MG63 (cell line): ENCODE results near the gene TTC5. TPM values are rescaled to one million over a fixed set of nuclear protein-coding genes. Genes with fewer than 3 reads are reported as not detected.
"Not testable (repeated sequence)": the region's sequence is repeated elsewhere in the genome, so short reads cannot be mapped to it uniquely, and the experiment has no call there.

Experiments used
- DNase-seq: peaks from one replicate; pipeline ENCODE4 v3.0.0-alpha.2; 2020
- H3K27me3 ChIP-seq: fragments of 250-450 bp; sonication (Bioruptor Pico); 2 replicates; pipeline ENCODE4 v1.5.1; 2020; ENCODE audit warnings: mild to moderate bottlenecking, moderate library complexity
- H3K36me3 ChIP-seq: fragments of 250-450 bp; sonication (Bioruptor Pico); 2 replicates; pipeline ENCODE4 v1.5.1; 2020; ENCODE audit warnings: mild to moderate bottlenecking, moderate library complexity
- H3K4me3 ChIP-seq: fragments of 250-450 bp; sonication (Bioruptor Pico); 2 replicates; pipeline ENCODE4 v1.5.1; 2020; ENCODE audit warnings: mild to moderate bottlenecking, moderate library complexity
- H3K9me3 ChIP-seq: fragments of 250-450 bp; sonication (Bioruptor Pico); 2 replicates; pipeline ENCODE4 v1.5.1; 2020; ENCODE audit warnings: mild to moderate bottlenecking, moderate library complexity
- total RNA-seq: library from RNA; depleted of rRNA; stranded (reverse); fragments of >200 nt; shearing (Covaris generic); gene quantifications from 2 replicates; pipeline ENCODE4 v1.2.3, GENCODE V29; 2014; ENCODE audit warnings: low replicate concordance; rRNA removed

Gene TTC5
- 12.6 and 36.7 TPM in 2 replicates for total RNA-seq

- H3K27me3 ChIP-seq, result no peaks in the 10 kb centered on the region
- peak; percentile 66 for DNase-seq
- H3K9me3 ChIP-seq, result no peaks in the 10 kb centered on the region
- peaks cover 2% of the 10 kb centered on the region for H3K36me3 ChIP-seq
- peak within 1 kb of the TSS; percentile 72 for H3K4me3 ChIP-seq
These were observed at the start of gene TTC5 for GRCh38 chr14:20305265-20306078. TSS of gene TTC5 (minus strand) at chr14:20305951. CDS start at chr14:20305937, 14 bp downstream.

- H3K4me3 ChIP-seq, result no peak overlapping the region
- no peak for DNase-seq
- peaks cover 31% of the 10 kb centered on the region for H3K36me3 ChIP-seq
- no peaks in the 10 kb centered on the region for H3K9me3 ChIP-seq
- no peaks in the 10 kb centered on the region for H3K27me3 ChIP-seq
These were observed 45.1 kb upstream of the TTC5 start for GRCh38 chr14:20350860-20351259.

- Histone ChIP-seq H3K27me3 (no peaks in the 10 kb centered on the region), H3K9me3 (no peaks in the 10 kb centered on the region), H3K4me3 (no peak overlapping the region), H3K36me3 (peaks cover 27% of the 10 kb centered on the region)
- no peak for DNase-seq
These were observed 44.5 kb upstream of the TTC5 start for GRCh38 chr14:20350282-20350681.

- peaks cover 25% of the 10 kb centered on the region for H3K36me3 ChIP-seq
- no peak overlapping the region for H3K4me3 ChIP-seq
- no peak for DNase-seq
- no peaks in the 10 kb centered on the region for H3K9me3 ChIP-seq
- no peaks in the 10 kb centered on the region for H3K27me3 ChIP-seq
These were observed 42.0 kb upstream of the TTC5 start for GRCh38 chr14:20347747-20348146.

- Histone ChIP-seq H3K27me3 (no peaks in the 10 kb centered on the region), H3K36me3 (peaks cover 20% of the 10 kb centered on the region), H3K4me3 (no peak overlapping the region), H3K9me3 (no peaks in the 10 kb centered on the region)
- no peak for DNase-seq
These were observed 41.0 kb upstream of the TTC5 start for GRCh38 chr14:20346713-20347112.

GRCh38 chr14:20345366-20345765 is 39.6 kb upstream of the TTC5 start:
- Histone ChIP-seq H3K27me3 (no peaks in the 10 kb centered on the region), H3K9me3 (no peaks in the 10 kb centered on the region), H3K36me3 (peaks cover 15% of the 10 kb centered on the region), H3K4me3 (no peak overlapping the region)
- DNase-seq, result no peak

- peak overlapping the region; percentile 90 for H3K4me3 ChIP-seq
- no peak for DNase-seq
- no peaks in the 10 kb centered on the region for H3K27me3 ChIP-seq
These were observed 38.1 kb upstream of the TTC5 start for GRCh38 chr14:20343862-20344220.

GRCh38 chr14:20343092-20343861 is 37.5 kb upstream of the TTC5 start, which contains the start of gene PARP2:
TSS of gene PARP2 (plus strand) at chr14:20343635. CDS start at chr14:20343642, 7 bp downstream.
- Histone ChIP-seq H3K4me3 (peak within 1 kb of the TSS; percentile 90), H3K36me3 (peaks cover 10% of the 10 kb centered on the region), H3K27me3 (no peaks in the 10 kb centered on the region), H3K9me3 (no peaks in the 10 kb centered on the region)
- DNase-seq, result peak; percentile 96

More at GRCh38 chr14:20343862-20344220, 38.1 kb upstream of the TTC5 start:
- Histone ChIP-seq H3K9me3 (no peaks in the 10 kb centered on the region), H3K36me3 (peaks cover 10% of the 10 kb centered on the region)

GRCh38 chr14:20341646-20342045 is 35.9 kb upstream of the TTC5 start:
- Histone ChIP-seq H3K27me3 (no peaks in the 10 kb centered on the region), H3K36me3 (peaks cover 9% of the 10 kb centered on the region), H3K9me3 (no peaks in the 10 kb centered on the region), H3K4me3 (peak overlapping the region; percentile 90)
- no peak for DNase-seq

GRCh38 chr14:20341032-20341431 is 35.3 kb upstream of the TTC5 start:
- H3K4me3 ChIP-seq, H3K9me3 ChIP-seq, H3K27me3 ChIP-seq, DNase-seq, H3K36me3 ChIP-seq: not testable (repeated sequence)

- Histone ChIP-seq H3K4me3 (peak overlapping the region; percentile 68), H3K36me3 (peaks cover 8% of the 10 kb centered on the region), H3K9me3 (no peaks in the 10 kb centered on the region), H3K27me3 (no peaks in the 10 kb centered on the region)
- DNase-seq, result no peak
These were observed 28.3 kb upstream of the TTC5 start for GRCh38 chr14:20334017-20334416.

GRCh38 chr14:20333494-20333841 is 27.7 kb upstream of the TTC5 start:
- peaks cover 13% of the 10 kb centered on the region for H3K36me3 ChIP-seq
- H3K27me3 ChIP-seq, result no peaks in the 10 kb centered on the region
- DNase-seq, result no peak
- H3K4me3 ChIP-seq, result peak overlapping the region; percentile 68
- no peaks in the 10 kb centered on the region for H3K9me3 ChIP-seq

- peak within 1 kb of the TSS; percentile 68 for H3K4me3 ChIP-seq
- peak; percentile 45 for DNase-seq
- no peaks in the 10 kb centered on the region for H3K9me3 ChIP-seq
- H3K36me3 ChIP-seq, result peaks cover 13% of the 10 kb centered on the region
- no peaks in the 10 kb centered on the region for H3K27me3 ChIP-seq
These were observed 27.2 kb upstream of the TTC5 start, which contains the start of gene CCNB1IP1 for GRCh38 chr14:20332788-20333493. TSS of gene CCNB1IP1 (minus strand) at chr14:20333279. CDS start at chr14:20316523, 16,756 bp downstream.

- Histone ChIP-seq H3K4me3 (peak overlapping the region; percentile 68), H3K27me3 (no peaks in the 10 kb centered on the region), H3K9me3 (no peaks in the 10 kb centered on the region), H3K36me3 (peaks cover 13% of the 10 kb centered on the region)
- no peak for DNase-seq
These were observed 26.7 kb upstream of the TTC5 start for GRCh38 chr14:20332431-20332787.

GRCh38 chr14:20331053-20331613 is 25.4 kb upstream of the TTC5 start:
- no peaks in the 10 kb centered on the region for H3K9me3 ChIP-seq
- H3K4me3 ChIP-seq, result peak overlapping the region; percentile 26
- no peaks in the 10 kb centered on the region for H3K27me3 ChIP-seq
- no peak for DNase-seq
- H3K36me3 ChIP-seq, result peaks cover 21% of the 10 kb centered on the region

- Histone ChIP-seq H3K9me3 (no peaks in the 10 kb centered on the region), H3K4me3 (no peak overlapping the region), H3K27me3 (no peaks in the 10 kb centered on the region), H3K36me3 (peaks cover 33% of the 10 kb centered on the region)
- no peak for DNase-seq
These were observed 23.6 kb upstream of the TTC5 start for GRCh38 chr14:20329355-20329754.

GRCh38 chr14:20328705-20329104 is 23.0 kb upstream of the TTC5 start:
- Histone ChIP-seq H3K4me3 (no peak overlapping the region), H3K9me3 (no peaks in the 10 kb centered on the region), H3K36me3 (peaks cover 38% of the 10 kb centered on the region), H3K27me3 (no peaks in the 10 kb centered on the region)
- no peak for DNase-seq
